Pancreas (tissue), 10 donors: ENCODE results near the gene IL6ST. TPM values are rescaled to one million over a fixed set of nuclear protein-coding genes. Genes with fewer than 3 reads are reported as not detected.

Experiments
- ATAC-seq, 4 donors: fragments of 200-7000 bp; cut with Tn5 transposase; one replicate each; pipeline versions ENCODE4 v1.8.0 to v1.9.1; 2020; ENCODE audit warnings: mild to moderate bottlenecking in 4 of 4, moderate library complexity in 4 of 4
- DNase-seq, 6 donors: peaks; one replicate each; pipeline ENCODE4 v3.0.0-alpha.2; 2020
- FAIRE-seq: peaks from 2 replicates; lab custom pipeline; 2012; peaks lifted over from hg19 to GRCh38; lab: Jason Lieb, UNC
- H3K27ac ChIP-seq, 4 donors: fragments of 200-600 bp; sonication (generic); 1 replicate in 3 of 4; 2 replicates in 1 of 4; pipeline versions ENCODE4 v1.5.0 to v1.8.0; 2020
- H3K27me3 ChIP-seq, 4 donors: fragments of 200-600 bp; one replicate each; pipeline ENCODE4 v1.8.0; 2021
- H3K36me3 ChIP-seq, 3 donors: fragments of 200-600 bp; sonication (generic) in 1 of 3; one replicate each; pipeline versions ENCODE4 v1.5.0 to v1.8.0; 2020 to 2021
- H3K4me1 ChIP-seq, 3 donors: fragments of 200-600 bp; one replicate each; pipeline ENCODE4 v1.8.0; 2021
- H3K4me3 ChIP-seq, 4 donors: fragments of 200-600 bp; sonication (generic) in 2 of 4; one replicate each; pipeline versions ENCODE4 v1.5.0 to v1.8.0; 2020 to 2021
- H3K9me3 ChIP-seq, 4 donors: fragments of 200-600 bp; one replicate each; pipeline ENCODE4 v1.8.0; 2021
- CTCF ChIP-seq, 4 donors: fragments of 200-600 bp; sonication (generic) in 3 of 4; IDR thresholded peaks; one replicate each; pipeline versions ENCODE4 v1.5.0 to v1.8.0; 2021; ENCODE audit warnings: antibody characterized with exemption in 4 of 4
- WGBS, 2 donors: extraction: QIAGEN DNeasy Blood & Tissue Kit; methylation state at CpG; one replicate each; pipeline ENCODE4 v1.1.7; 2013; 5-methylcytosine and 5-hydroxymethylcytosine counted together
- intact Hi-C, 3 donors: fragments of 100-400 bp; cut with DNase I; formaldehyde crosslinking; loops; one replicate each; pipeline versions ENCODE4 v1.11.1 to v1.14.2; 2022
- polyA plus RNA-seq, 2 donors: library from polyadenylated mRNA; stranded (reverse); fragments of 200-250 nt; gene quantifications; one replicate each; pipeline ENCODE4 v1.2.3, GENCODE V29; 2013
- total RNA-seq, 6 donors: library from RNA; stranded (reverse); fragmentation: NEBNext Ultra II Directional in 4 of 6; extraction: Animal tissue kit (Norgen Biotek cat#: 25700) in 4 of 6; gene quantifications; one replicate each; pipeline versions ENCODE4 v1.2.1 to v1.2.4, GENCODE V29; 2021 to 2023
- donor health status: healthy with polysubstance abuse.
- donor health status: DM: no; HTN: no; CAD: no; lungs with moderate emphysema.
- donor health status: DM: no; HTN: no; CAD: no.
- donor health status: control.
- donor health status: control.
- donor health status: Bipolar disorder and iron deficiency.
- donor health status: DM: yes; HTN: yes; CAD: no.
- donor health status: DM: no; HTN: no; CAD: no.
- donor health status: DM: no; HTN: no; CAD: no.
- donor health status: DM: yes; HTN: yes; CAD: no.

Gene IL6ST
- total and polyA plus RNA-seq, 8 donors = 14.5 to 165 (median 63.6) TPM

DNA sequence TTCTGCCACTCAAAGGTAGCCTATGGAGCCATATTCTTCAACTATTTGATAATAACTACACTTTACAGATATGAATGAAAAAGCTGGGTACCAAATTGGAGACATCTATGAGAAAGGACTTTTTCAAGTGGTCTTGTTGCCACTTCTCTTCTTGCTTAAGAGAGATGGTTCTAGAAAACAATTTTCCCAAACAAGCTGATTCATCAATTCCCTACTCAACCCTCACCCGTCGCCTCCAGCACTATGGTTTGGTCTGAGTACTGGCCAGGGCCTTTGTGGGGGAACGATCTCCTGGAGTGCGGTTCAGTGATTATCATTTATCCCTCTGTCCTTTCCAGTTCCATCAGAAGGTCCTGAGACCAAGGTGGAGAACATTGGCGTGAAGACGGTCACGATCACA is 86.8 kb downstream of the IL6ST start:
- Histone ChIP-seq H3K27ac (no peak overlapping the region), H3K4me1 (no peaks in the 10 kb centered on the region), H3K9me3 (no peaks in the 10 kb centered on the region), H3K36me3 (no peaks in the 10 kb centered on the region), H3K4me3 (no peak overlapping the region), H3K27me3 (no peaks in the 10 kb centered on the region)
- no peak for DNase-seq
- WGBS, 2 donors = 95 to 98% methylated on average over 7 of the region's 7 CpGs
- no peak for TF ChIP-seq CTCF (IDR thresholded peaks at IDR 0.05)
- intact Hi-C loops = no loop called here
- ATAC-seq = no peak
- FAIRE-seq = no peak

DNA sequence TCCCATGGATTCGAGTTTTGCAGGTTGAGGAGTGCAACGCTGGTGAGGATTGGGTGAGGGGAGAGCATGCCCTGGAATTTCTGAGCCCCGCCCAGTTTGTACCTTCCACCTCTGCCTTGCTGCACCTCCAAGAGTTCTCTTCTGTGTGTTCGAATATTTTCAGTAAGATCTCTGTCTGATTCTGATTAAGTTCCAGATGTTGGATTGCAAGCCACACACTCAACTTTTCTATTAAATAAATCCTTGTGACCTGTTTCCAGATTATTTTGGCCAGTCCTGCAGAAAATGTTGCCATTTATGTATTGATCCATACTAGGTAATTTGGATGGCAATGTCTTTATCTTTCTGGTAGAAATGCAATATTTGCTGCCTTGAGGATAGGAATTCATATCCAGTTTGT is 89.5 kb downstream of the IL6ST start:
- no peak for ATAC-seq
- no peak for TF ChIP-seq CTCF (IDR thresholded peaks at IDR 0.05)
- no peak overlapping the region for H3K27ac ChIP-seq
- no peaks in the 10 kb centered on the region for H3K9me3 ChIP-seq
- no peak for FAIRE-seq
- 66 to 71% methylated on average over 4 of the region's 4 CpGs for WGBS, 2 donors
- H3K4me1 ChIP-seq = no peaks in the 10 kb centered on the region
- no peak for DNase-seq
- no peaks in the 10 kb centered on the region for H3K27me3 ChIP-seq
- intact Hi-C loops = no loop called here
- H3K4me3 ChIP-seq = no peak overlapping the region
- no peaks in the 10 kb centered on the region for H3K36me3 ChIP-seq

- FAIRE-seq (no peak), ATAC-seq (peak in 1 of 4 donors; percentile 30), DNase-seq (no peak)
- Histone ChIP-seq H3K36me3 (no peaks in the 10 kb centered on the region), H3K27ac (no peak overlapping the region), H3K4me3 (no peak overlapping the region), H3K4me1 (no peaks in the 10 kb centered on the region), H3K27me3 (no peaks in the 10 kb centered on the region), H3K9me3 (no peaks in the 10 kb centered on the region)
- intact Hi-C loops = no loop called here
- WGBS, 2 donors = 93 to 98% methylated on average over 3 of the region's 3 CpGs
- no peak for TF ChIP-seq CTCF (IDR thresholded peaks at IDR 0.05)
Observed at GRCh38 chr5:55904152-55904551, 90.6 kb downstream of the IL6ST start.

GRCh38 chr5:55903121-55903701 is 91.6 kb downstream of the IL6ST start:
- no peaks in the 10 kb centered on the region for H3K27me3 ChIP-seq
- no peaks in the 10 kb centered on the region for H3K9me3 ChIP-seq
- H3K4me1 ChIP-seq = no peaks in the 10 kb centered on the region
- H3K27ac ChIP-seq = no peak overlapping the region
- 85 to 91% methylated on average over 19 of the region's 19 CpGs for WGBS, 2 donors
- FAIRE-seq (no peak), DNase-seq (no peak), ATAC-seq (peak in 2 of 4 donors; percentile 34 to 39)
- TF ChIP-seq CTCF (IDR thresholded peaks at IDR 0.05) = no peak
- intact Hi-C loops = no loop called here
- H3K36me3 ChIP-seq = no peaks in the 10 kb centered on the region
- no peak overlapping the region for H3K4me3 ChIP-seq

GRCh38 chr5:55902696-55903095 is 92.1 kb downstream of the IL6ST start:
- no peak for DNase-seq
- Histone ChIP-seq H3K4me1 (no peaks in the 10 kb centered on the region), H3K27ac (no peak overlapping the region), H3K27me3 (no peaks in the 10 kb centered on the region), H3K9me3 (no peaks in the 10 kb centered on the region), H3K36me3 (no peaks in the 10 kb centered on the region), H3K4me3 (no peak overlapping the region)
- intact Hi-C loops = no loop called here
- no peak for FAIRE-seq
- 80 to 81% methylated on average over 5 of the region's 5 CpGs for WGBS, 2 donors
- no peak for TF ChIP-seq CTCF (IDR thresholded peaks at IDR 0.05)
- no peak for ATAC-seq
